Measurements from ENCODE around the gene FCGR3B.
"Not testable (repeated sequence)": the region's sequence is repeated elsewhere in the genome, so short reads cannot be mapped to it uniquely, and the experiment has no call there.

Gene FCGR3B

GRCh38 chr1:161638251-161638993 is 7.4 kb upstream of the FCGR3B start:
- DNase-seq (ENCODE audit: low read depth), result not testable (repeated sequence)

- not testable (repeated sequence) for DNase-seq (ENCODE audit: low read depth)
Measured at GRCh38 chr1:161636976-161637375, 6.0 kb upstream of the FCGR3B start.

DNA sequence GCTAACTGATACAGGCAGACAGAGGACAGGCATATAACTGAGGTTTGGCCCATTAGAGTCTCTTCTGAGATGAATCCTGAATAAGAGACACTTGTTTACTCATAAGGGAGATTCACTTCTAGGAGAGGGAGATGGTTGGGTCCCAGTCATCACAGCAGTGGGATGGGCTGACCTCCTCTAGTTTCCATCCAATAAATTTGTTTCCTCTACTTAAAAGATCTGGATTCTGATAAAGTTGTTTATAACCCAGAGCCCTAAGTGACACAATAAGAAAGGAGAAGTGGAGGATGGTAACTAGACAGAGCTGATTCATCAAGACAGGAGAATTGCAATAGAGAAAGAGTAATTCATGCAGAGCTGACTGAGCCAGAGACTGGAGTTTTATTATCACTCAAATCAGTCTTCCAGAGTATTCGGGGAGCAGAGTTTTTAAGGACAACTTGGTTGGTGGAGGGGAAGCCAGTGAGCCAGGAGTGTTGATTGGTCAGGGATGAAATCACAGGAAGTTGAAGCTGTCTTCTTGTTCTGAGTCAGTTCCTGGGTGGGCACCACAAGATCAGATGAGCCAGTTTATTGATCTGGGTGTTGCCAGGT is 5.3 kb upstream of the FCGR3B start:
- not testable (repeated sequence) for DNase-seq (ENCODE audit: low read depth)

DNA sequence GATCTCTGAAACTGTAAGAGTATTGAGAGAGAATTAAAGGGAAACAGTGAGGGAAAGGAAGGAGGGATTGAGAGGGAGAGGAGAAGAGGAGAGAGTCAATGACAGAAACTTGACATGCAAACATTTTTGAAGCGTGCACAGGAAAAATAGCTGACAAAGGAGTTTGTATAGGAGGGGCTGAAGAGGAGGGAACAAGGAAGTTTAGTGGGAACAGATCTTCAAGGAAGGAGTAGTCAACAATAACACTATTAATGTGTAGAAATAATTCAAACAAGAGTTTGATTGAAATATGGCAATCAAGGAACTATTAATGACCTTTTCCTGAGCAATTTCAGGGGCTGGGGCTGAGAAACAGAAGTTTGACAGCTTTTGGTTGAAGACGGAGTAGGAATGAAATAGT is 4.0 kb upstream of the FCGR3B start:
- not testable (repeated sequence) for DNase-seq (ENCODE audit: low read depth)

- not testable (repeated sequence) for DNase-seq (ENCODE audit: low read depth)
Measured at GRCh38 chr1:161630128-161630742, 741 bp downstream of the FCGR3B start.

- not testable (repeated sequence) for DNase-seq (ENCODE audit: low read depth)
Measured at GRCh38 chr1:161626445-161627146, 4.4 kb downstream of the FCGR3B start.

GRCh38 chr1:161624605-161625004 is 6.4 kb downstream of the FCGR3B start:
- not testable (repeated sequence) for DNase-seq (ENCODE audit: low read depth)

DNA sequence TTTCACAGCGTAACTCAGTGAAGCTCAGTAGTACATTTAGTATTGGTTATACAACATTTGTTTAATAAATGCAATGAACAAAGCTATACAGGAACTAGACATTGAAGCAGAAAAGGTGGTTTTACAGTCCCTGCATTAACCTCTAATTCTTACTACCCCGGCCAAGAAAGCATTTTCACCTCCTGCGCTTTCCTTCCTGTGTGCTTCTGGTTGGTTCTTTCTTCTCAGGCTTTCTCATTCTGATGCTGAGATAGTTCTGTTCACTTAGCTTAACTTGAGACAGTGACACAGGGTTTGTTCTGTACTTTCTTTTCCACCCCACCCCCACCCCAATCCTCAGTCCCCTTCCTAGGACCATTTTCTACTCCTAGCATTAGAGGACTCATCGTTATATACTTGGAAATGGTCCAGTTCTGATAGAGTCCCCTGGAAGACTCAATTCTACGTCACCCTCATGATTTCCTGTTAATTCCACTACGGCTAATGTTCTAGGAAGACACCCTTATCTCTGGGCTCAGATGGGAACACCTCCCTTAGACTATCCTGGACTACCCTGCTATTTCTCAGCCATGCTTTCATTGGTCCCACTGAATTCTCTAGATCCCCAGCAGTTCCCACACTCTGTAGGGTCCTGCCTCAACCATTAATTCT is 7.5 kb downstream of the FCGR3B start:
- not testable (repeated sequence) for DNase-seq (ENCODE audit: low read depth)

GRCh38 chr1:161622054-161622453 is 8.9 kb downstream of the FCGR3B start:
- DNase-seq (ENCODE audit: low read depth), result peak; percentile 67

- peak; percentile 74 for DNase-seq (ENCODE audit: low read depth)
Measured at GRCh38 chr1:161621181-161622000, 9.6 kb downstream of the FCGR3B start.

GRCh38 chr1:161620399-161620798 is 10.6 kb downstream of the FCGR3B start:
- DNase-seq (ENCODE audit: low read depth), result not testable (repeated sequence)

GRCh38 chr1:161618517-161618916 is 12.5 kb downstream of the FCGR3B start:
- DNase-seq (ENCODE audit: low read depth), result not testable (repeated sequence)

- not testable (repeated sequence) for DNase-seq (ENCODE audit: low read depth)
Measured at GRCh38 chr1:161616417-161616816, 14.6 kb downstream of the FCGR3B start.

DNA sequence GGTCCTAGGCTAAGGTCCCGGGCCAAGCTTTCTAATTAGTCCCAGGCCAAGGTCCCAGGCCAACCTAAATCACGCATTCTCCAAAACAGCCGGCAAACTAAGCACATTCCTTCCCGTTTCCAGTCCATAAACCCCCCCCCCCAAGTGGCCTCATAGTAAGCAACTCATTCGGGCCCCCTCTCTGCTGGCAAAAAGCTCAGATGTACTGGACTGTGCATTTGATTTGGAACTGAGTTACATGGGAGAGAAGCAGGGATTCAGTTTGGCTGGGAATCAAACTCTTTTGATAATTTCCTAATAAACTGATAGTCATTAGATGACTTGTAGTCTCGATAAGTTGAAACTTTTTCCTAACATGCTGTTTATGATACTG is 17.8 kb downstream of the FCGR3B start:
- DNase-seq (ENCODE audit: low read depth), result not testable (repeated sequence)

- DNase-seq (ENCODE audit: low read depth), result peak; percentile 95
Measured at GRCh38 chr1:161612322-161613141, 18.4 kb downstream of the FCGR3B start.

DNA sequence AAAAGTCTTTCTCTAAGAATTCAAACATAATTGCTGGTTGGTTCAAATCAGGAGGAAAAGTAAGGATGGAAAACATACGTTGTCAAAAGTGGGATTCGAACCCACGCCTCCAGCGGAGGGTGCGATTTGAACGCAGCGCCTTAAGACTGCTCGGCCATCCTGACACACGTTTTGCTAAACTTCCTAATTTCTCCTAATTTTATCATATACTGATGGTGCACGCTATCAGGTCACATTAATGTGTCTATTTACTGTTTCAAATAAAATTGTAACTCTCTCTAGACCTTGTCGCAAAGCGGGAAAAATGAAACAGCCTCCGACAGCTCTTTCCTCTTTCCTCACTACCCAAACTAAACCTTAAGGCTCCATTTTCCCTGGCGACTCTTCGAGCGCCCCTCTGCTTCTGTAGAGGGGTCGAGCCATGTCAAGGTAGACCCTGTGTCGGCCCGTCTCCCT is 19.1 kb downstream of the FCGR3B start:
- not testable (repeated sequence) for DNase-seq (ENCODE audit: low read depth)

DNA sequence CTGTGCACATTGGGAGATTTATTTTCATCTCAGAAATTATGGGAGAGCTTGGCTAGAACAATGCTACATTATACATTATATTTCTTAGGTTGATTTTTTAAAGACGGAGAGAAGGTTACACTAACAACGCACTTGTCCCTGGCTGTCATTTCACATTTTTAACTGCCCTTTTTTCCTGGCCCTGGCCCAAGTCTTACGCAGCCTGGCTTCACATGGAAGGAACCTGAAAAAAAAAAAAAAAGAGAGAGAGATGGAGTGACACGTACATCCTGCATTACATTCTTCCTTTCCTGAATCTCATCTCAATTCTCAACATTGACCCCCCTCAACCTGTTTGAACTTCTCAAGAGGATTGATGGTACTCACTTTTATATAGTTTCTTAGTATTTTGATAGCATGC is 20.8 kb downstream of the FCGR3B start:
- DNase-seq (ENCODE audit: low read depth), result not testable (repeated sequence)

GRCh38 chr1:161606541-161607336 is 24.2 kb downstream of the FCGR3B start:
- DNase-seq (ENCODE audit: low read depth), result not testable (repeated sequence)
